Transverse colon (tissue), 4 donors: ENCODE data around the gene TRHDE.

ENCODE experiments used
- CTCF ChIP-seq, 5 experiments: fragments of 200-600 bp in 3 of 5; fragments of 450-650 bp in 2 of 5; sonication (generic) in 3 of 5; IDR thresholded peaks; 1 replicate in 2 of 5; 2 replicates in 3 of 5; pipeline ENCODE4 v1.5.1; 2016 to 2017; ENCODE audit warnings: antibody characterized with exemption in 5 of 5, inconsistent platforms in 3 of 5, mild to moderate bottlenecking in 2 of 5, moderate library complexity in 1 of 5
- POLR2A ChIP-seq: fragments of 450-650 bp; IDR thresholded peaks from one replicate; pipeline ENCODE4 v1.6.1; 2016; ENCODE audit warnings: antibody characterized with exemption, mild to moderate bottlenecking, moderate library complexity
- POLR2AphosphoS5 ChIP-seq, 3 donors: sonication (generic); formaldehyde crosslinking; IDR thresholded peaks; one replicate each; pipeline ENCODE4 v1.6.1; 2016; ENCODE audit warnings: antibody characterized with exemption in 3 of 3

GRCh38 chr12:72476301-72476700 is 204.1 kb downstream of the TRHDE start:
- no peak for TF ChIP-seq CTCF (IDR thresholded peaks at IDR 0.05)
- TF ChIP-seq POLR2A: no peak
- no peak for TF ChIP-seq POLR2AphosphoS5 (IDR thresholded peaks at IDR 0.05)
